ENCODE results near the gene SHLD1.

Gene SHLD1

GRCh38 chr20:5859608-5860007 lies 109.4 kb downstream of the SHLD1 start:
- no peak for DNase-seq

GRCh38 chr20:5862703-5863039 lies 112.5 kb downstream of the SHLD1 start:
- no peak for DNase-seq

- DNase-seq: peak; percentile 16
Observed at GRCh38 chr20:5863040-5863833, 113.0 kb downstream of the SHLD1 start.

- no peak for DNase-seq
Observed at GRCh38 chr20:5864428-5864827, 114.2 kb downstream of the SHLD1 start.

GRCh38 chr20:5864873-5865587 lies 114.8 kb downstream of the SHLD1 start:
- peak; percentile 43 for DNase-seq

GRCh38 chr20:5865604-5866003 lies 115.4 kb downstream of the SHLD1 start:
- no peak for DNase-seq

GRCh38 chr20:5870568-5870981 lies 120.4 kb downstream of the SHLD1 start:
- DNase-seq: no peak

- DNase-seq: no peak
Observed at GRCh38 chr20:5871459-5872410, 121.5 kb downstream of the SHLD1 start.

GRCh38 chr20:5877128-5877527 lies 126.9 kb downstream of the SHLD1 start:
- no peak for DNase-seq

GRCh38 chr20:5880326-5880725 lies 130.1 kb downstream of the SHLD1 start:
- DNase-seq: no peak

GRCh38 chr20:5881703-5882102 lies 131.5 kb downstream of the SHLD1 start:
- no peak for DNase-seq

- no peak for DNase-seq
Observed at GRCh38 chr20:5882166-5882565, 132.0 kb downstream of the SHLD1 start.

GRCh38 chr20:5884465-5885335 lies 134.5 kb downstream of the SHLD1 start:
- no peak for DNase-seq

- no peak for DNase-seq
Observed at GRCh38 chr20:5885866-5886265, 135.7 kb downstream of the SHLD1 start.

- DNase-seq: no peak
Observed at GRCh38 chr20:5886788-5887187, 136.6 kb downstream of the SHLD1 start.

- DNase-seq: no peak
Observed at GRCh38 chr20:5887386-5887785, 137.2 kb downstream of the SHLD1 start.

- no peak for DNase-seq
Observed at GRCh38 chr20:5888041-5888440, 137.8 kb downstream of the SHLD1 start.

- DNase-seq: no peak
Observed at GRCh38 chr20:5890773-5891441, 140.7 kb downstream of the SHLD1 start.

GRCh38 chr20:5893052-5893451 lies 142.9 kb downstream of the SHLD1 start:
- no peak for DNase-seq

- DNase-seq: no peak
Observed at GRCh38 chr20:5893621-5894020, 143.4 kb downstream of the SHLD1 start.

- no peak for DNase-seq
Observed at GRCh38 chr20:5895626-5896025, 145.4 kb downstream of the SHLD1 start.

GRCh38 chr20:5899444-5899843 lies 149.2 kb downstream of the SHLD1 start:
- no peak for DNase-seq

Data from CD4-positive, alpha-beta T cell treated with Interleukin-12 subunit alpha and Interleukin-12 subunit beta, for 1 hour (primary cell).